HEK293 (cell line): Measurements from ENCODE around the gene GPBP1.
"Not testable (repeated sequence)": the region's sequence is repeated elsewhere in the genome, so short reads cannot be mapped to it uniquely, and the experiment has no call there.

Experiments
- CTCF ChIA-PET: fragments of 350-600 bp; formaldehyde crosslinking; extraction: SDS; loops from one replicate; lab custom pipeline; 2021; ENCODE audit warnings: antibody characterized with exemption; lab: Yijun Ruan, JAX
- POLR2A ChIA-PET: fragments of 300-600 bp; formaldehyde crosslinking; extraction: SDS; loops from one replicate; lab custom pipeline; 2020; ENCODE audit warnings: antibody characterized with exemption, inconsistent platforms; lab: Yijun Ruan, JAX
- H3K27ac ChIP-seq: fragments of 200-500 bp; sonication (Bioruptor generic); 2 replicates; pipeline ENCODE4 v1.5.1; 2014; ENCODE audit warnings: low read depth, low read length, control low read depth, inconsistent platforms; ENCODE audit errors: extremely low read depth
- H3K36me3 ChIP-seq, 2 experiments: fragments of 200-500 bp in 1 of 2; sonication (Bioruptor generic) in 1 of 2; 1 replicate in 1 of 2; 2 replicates in 1 of 2; pipeline ENCODE4 v1.5.1; 2014 to 2017; ENCODE audit warnings: inconsistent platforms in 2 of 2, low read length in 2 of 2; ENCODE audit not compliant: control insufficient read depth in 2 of 2, insufficient read depth in 1 of 2
- H3K4me1 ChIP-seq: fragments of 200-500 bp; sonication (Bioruptor generic); 2 replicates; pipeline ENCODE4 v1.5.1; 2014; ENCODE audit warnings: mild to moderate bottlenecking, low read length, inconsistent platforms; ENCODE audit not compliant: control insufficient read depth, insufficient read depth
- H3K4me3 ChIP-seq: 2 replicates; pipeline ENCODE4 v1.5.1; 2011; ENCODE audit warnings: low read depth, mild to moderate bottlenecking, control low read depth, low read length, moderate library complexity
- H3K9me3 ChIP-seq: fragments of 200-500 bp; sonication (Bioruptor generic); 2 replicates; pipeline ENCODE4 v1.5.1; 2014; ENCODE audit warnings: low read depth, low read length, inconsistent platforms; ENCODE audit not compliant: control insufficient read depth, insufficient read depth
- HIC1 ChIP-seq: fragments of 450-650 bp; formaldehyde crosslinking; IDR thresholded peaks from 2 replicates; pipeline ENCODE4 v1.5.1; 2016; ENCODE audit warnings: missing biosample characterization, missing genetic modification characterization
- HOXD13 ChIP-seq: sonication (generic); formaldehyde crosslinking; IDR thresholded peaks from 2 replicates; pipeline ENCODE4 v1.8.0; 2022; ENCODE audit warnings: missing genetic modification reagents, borderline replicate concordance
- MYNN ChIP-seq: fragments of 450-650 bp; formaldehyde crosslinking; IDR thresholded peaks from 2 replicates; pipeline ENCODE4 v1.5.1; 2016; ENCODE audit warnings: missing biosample characterization, missing genetic modification characterization, borderline replicate concordance
- PRDM1 ChIP-seq: fragments of 450-650 bp; formaldehyde crosslinking; IDR thresholded peaks from 2 replicates; pipeline ENCODE4; 2016; ENCODE audit warnings: missing biosample characterization, missing genetic modification characterization
- TCF7L2 ChIP-seq: IDR thresholded peaks from 2 replicates; pipeline ENCODE4 v1.6.1; 2011; ENCODE audit warnings: low read depth, mild to moderate bottlenecking, inconsistent platforms, low read length, moderate library complexity, borderline replicate concordance
- WT1 ChIP-seq: fragments of 450-650 bp; formaldehyde crosslinking; IDR thresholded peaks from 2 replicates; pipeline ENCODE4 v1.5.1; 2016; ENCODE audit warnings: missing biosample characterization, missing genetic modification characterization
- YY2 ChIP-seq: fragments of 450-650 bp; formaldehyde crosslinking; IDR thresholded peaks from 2 replicates; pipeline ENCODE4 v1.5.1; 2016; ENCODE audit warnings: missing biosample characterization, missing genetic modification characterization
- ZBTB26 ChIP-seq: fragments of 450-650 bp; formaldehyde crosslinking; optimal IDR thresholded peaks from 2 replicates; pipeline ENCODE3; 2016; ENCODE audit warnings: missing biosample characterization, mild to moderate bottlenecking, missing genetic modification characterization
- ZNF10 ChIP-seq: fragments of 450-650 bp; formaldehyde crosslinking; IDR thresholded peaks from 2 replicates; pipeline ENCODE4 v1.5.1; 2017; ENCODE audit warnings: missing biosample characterization, missing genetic modification characterization
- ZNF274 ChIP-seq, 2 experiments: fragments of 200-500 bp in 1 of 2; fragments of 450-650 bp in 1 of 2; sonication (Bioruptor generic) in 1 of 2; formaldehyde crosslinking in 1 of 2; IDR thresholded peaks; 2 replicates each; pipeline versions ENCODE4 v1.5.1 to v1.6.1; 2014 to 2016; ENCODE audit warnings: borderline replicate concordance in 1 of 2, inconsistent platforms in 1 of 2, low read length in 1 of 2, missing biosample characterization in 1 of 2, missing genetic modification characterization in 1 of 2
- ZNF354C ChIP-seq: fragments of 450-650 bp; formaldehyde crosslinking; IDR thresholded peaks from 2 replicates; pipeline ENCODE4 v1.5.1; 2016; ENCODE audit warnings: missing biosample characterization, missing genetic modification characterization, low read depth, borderline replicate concordance
- ZNF394 ChIP-seq: fragments of 450-650 bp; formaldehyde crosslinking; IDR thresholded peaks from 2 replicates; pipeline ENCODE4 v1.5.1; 2016; ENCODE audit warnings: missing biosample characterization, missing genetic modification characterization, mild to moderate bottlenecking, moderate library complexity, borderline replicate concordance
- ZNF473 ChIP-seq: fragments of 450-650 bp; formaldehyde crosslinking; IDR thresholded peaks from 2 replicates; pipeline ENCODE4 v1.5.1; 2017; ENCODE audit warnings: missing biosample characterization, missing genetic modification characterization
- ZNF501 ChIP-seq: fragments of 450-650 bp; formaldehyde crosslinking; IDR thresholded peaks from 2 replicates; pipeline ENCODE4 v1.5.1; 2016; ENCODE audit warnings: missing biosample characterization, missing genetic modification characterization
- ZNF600 ChIP-seq: fragments of 450-650 bp; formaldehyde crosslinking; IDR thresholded peaks from 2 replicates; pipeline ENCODE4 v1.5.1; 2016; ENCODE audit warnings: missing biosample characterization, missing genetic modification characterization
- ZNF791 ChIP-seq: fragments of 450-650 bp; formaldehyde crosslinking; IDR thresholded peaks from 2 replicates; pipeline ENCODE4 v1.5.1; 2016; ENCODE audit warnings: missing biosample characterization, missing genetic modification characterization
- TF ChIP-seq, protein P1 (sequence below): fragments of 450-650 bp; formaldehyde crosslinking; IDR thresholded peaks from 2 replicates; pipeline ENCODE4 v1.5.1; 2016; ENCODE audit warnings: missing biosample characterization, missing genetic modification characterization, borderline replicate concordance
- TF ChIP-seq, protein P2 (sequence below): fragments of 450-650 bp; formaldehyde crosslinking; IDR thresholded peaks from 2 replicates; pipeline ENCODE4 v1.5.1; 2016; ENCODE audit warnings: missing biosample characterization, missing genetic modification characterization
- TF ChIP-seq, protein P3 (sequence below): fragments of 450-650 bp; formaldehyde crosslinking; IDR thresholded peaks from 2 replicates; pipeline ENCODE4 v1.5.1; 2016; ENCODE audit warnings: missing biosample characterization, missing genetic modification characterization

Gene GPBP1

GRCh38 chr5:57177479-57178156, 3.8 kb downstream of the GPBP1 start (continued):
- TF ChIP-seq PRDM1 (tag by site-specific recombination) (peak; percentile 91), HOXD13 (no peak), ZNF501 (tag by site-specific recombination) (no peak), YY2 (tag by site-specific recombination) (no peak), ZNF10 (tag by site-specific recombination) (no peak), TCF7L2 (no peak), WT1 (tag by site-specific recombination) (no peak), ZNF394 (tag by site-specific recombination) (no peak), ZNF274 (IDR thresholded peaks at IDR 0.05; ENCODE audit: low read length) (no peak), ZNF274 (tag by site-specific recombination; IDR thresholded peaks at IDR 0.05; ENCODE audit: borderline replicate concordance) (no peak)
- TF ChIP-seq, protein P1, sequence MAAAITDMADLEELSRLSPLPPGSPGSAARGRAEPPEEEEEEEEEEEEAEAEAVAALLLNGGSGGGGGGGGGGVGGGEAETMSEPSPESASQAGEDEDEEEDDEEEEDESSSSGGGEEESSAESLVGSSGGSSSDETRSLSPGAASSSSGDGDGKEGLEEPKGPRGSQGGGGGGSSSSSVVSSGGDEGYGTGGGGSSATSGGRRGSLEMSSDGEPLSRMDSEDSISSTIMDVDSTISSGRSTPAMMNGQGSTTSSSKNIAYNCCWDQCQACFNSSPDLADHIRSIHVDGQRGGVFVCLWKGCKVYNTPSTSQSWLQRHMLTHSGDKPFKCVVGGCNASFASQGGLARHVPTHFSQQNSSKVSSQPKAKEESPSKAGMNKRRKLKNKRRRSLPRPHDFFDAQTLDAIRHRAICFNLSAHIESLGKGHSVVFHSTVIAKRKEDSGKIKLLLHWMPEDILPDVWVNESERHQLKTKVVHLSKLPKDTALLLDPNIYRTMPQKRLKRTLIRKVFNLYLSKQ (tag by site-specific recombination) = no peak
- TF ChIP-seq, protein P2, sequence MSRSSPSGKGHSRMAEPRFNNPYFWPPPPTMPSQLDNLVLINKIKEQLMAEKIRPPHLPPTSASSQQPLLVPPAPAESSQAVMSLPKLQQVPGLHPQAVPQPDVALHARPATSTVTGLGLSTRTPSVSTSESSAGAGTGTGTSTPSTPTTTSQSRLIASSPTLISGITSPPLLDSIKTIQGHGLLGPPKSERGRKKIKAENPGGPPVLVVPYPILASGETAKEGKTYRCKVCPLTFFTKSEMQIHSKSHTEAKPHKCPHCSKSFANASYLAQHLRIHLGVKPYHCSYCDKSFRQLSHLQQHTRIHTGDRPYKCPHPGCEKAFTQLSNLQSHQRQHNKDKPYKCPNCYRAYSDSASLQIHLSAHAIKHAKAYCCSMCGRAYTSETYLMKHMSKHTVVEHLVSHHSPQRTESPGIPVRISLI (tag by site-specific recombination) = peak; percentile 83

DNA sequence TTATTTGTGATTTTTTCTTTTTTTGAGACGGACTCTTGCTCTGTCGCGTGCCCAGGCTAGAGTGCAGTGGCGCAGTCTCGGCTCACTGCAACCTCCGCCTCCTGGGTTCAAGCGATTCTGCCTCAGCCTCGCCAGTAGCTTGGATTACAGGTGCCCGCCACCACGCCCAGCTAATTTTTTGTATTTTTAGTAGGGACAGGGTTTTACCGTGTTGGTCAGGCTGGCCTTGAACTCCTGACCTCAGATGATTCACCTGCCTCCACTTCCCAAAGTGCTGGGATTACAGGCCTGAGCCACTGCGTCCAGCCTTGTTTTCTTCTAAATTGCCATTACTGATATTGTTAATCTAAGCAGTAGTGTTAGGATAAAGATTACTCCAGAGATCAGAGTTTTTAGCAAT, 4.4 kb downstream of the GPBP1 start:
- H3K9me3 ChIP-seq, H3K27ac ChIP-seq, H3K4me1 ChIP-seq, POLR2A ChIA-PET: not testable (repeated sequence)
- CTCF ChIA-PET = interaction anchor here (0.6 kb wide), 1 partner anchor 915 kb away, joined by 3 read pairs; no protein-coding TSS in a partner anchor
- Histone ChIP-seq H3K4me3 (peak overlapping the region; percentile 95), H3K36me3 (peaks cover 3 to 29% of the 10 kb centered on the region in 2 experiments; a peak in 2 of 3 replicates)
- TF ChIP-seq ZBTB26 (tag by site-specific recombination) (peak; percentile 12), ZNF600 (peak; percentile 44; the same call in 1 of the 2 replicates)

DNA sequence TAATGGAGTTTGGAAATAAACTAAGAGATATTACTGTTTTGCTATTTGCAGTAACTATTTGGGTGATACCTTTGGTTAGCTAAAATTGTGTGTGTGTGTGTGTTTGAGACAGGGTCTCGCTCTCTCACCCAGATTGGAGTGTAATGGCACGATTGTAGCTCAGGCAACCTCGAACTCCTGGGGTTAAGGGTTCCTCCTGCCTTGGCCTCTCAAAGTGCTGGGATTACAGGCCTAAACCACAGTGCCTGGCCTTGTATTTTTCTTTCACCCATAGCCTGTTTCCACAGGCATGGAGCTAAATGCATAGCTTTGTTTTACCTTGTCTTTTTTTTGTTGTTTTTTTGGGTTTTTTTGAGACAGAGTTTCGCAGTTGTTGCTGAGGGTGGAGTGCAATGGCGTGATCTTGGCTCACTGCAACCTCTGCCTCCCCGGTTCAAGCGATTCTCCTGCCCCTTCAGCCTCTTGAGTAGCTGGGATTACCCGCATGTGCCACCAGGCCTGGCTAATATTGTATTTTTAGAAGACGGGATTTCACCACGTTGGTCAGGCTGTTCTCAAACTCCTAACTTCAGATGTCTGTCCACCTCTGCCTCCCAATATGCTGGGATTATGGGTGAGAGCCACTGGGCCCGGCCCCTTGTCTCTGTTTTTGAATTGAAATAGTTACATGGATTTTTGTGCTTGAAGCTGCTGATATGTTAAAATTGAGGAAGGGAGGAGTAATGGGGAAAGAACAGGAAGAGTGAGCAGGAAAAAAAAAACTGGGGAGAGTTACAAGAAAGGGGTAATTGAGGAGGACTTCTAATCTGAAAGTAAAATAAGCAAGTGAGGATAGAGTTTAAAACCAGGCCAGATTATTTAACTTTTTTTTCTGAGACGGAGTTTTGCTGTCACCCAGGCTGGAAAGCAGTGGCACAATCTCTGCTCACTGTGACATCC, 5.7 kb downstream of the GPBP1 start:
- peak overlapping the region; percentile 95 for H3K4me3 ChIP-seq
- peaks cover 3% of the 10 kb centered on the region; the same call in 1 of the 2 replicates for H3K4me1 ChIP-seq
- H3K27ac ChIP-seq = peak overlapping the region; percentile 38
- ChIA-PET POLR2A (no interaction called here), CTCF (interaction anchor here (1.4 kb wide), 1 partner anchor 11 kb away, joined by 6 read pairs; no protein-coding TSS in a partner anchor)
- peaks cover 11 to 37% of the 10 kb centered on the region in 2 experiments; a peak in 2 of 3 replicates for H3K36me3 ChIP-seq
- no peaks in the 10 kb centered on the region for H3K9me3 ChIP-seq
- TF ChIP-seq HIC1 = no peak
- TF ChIP-seq ZNF791 (tag by site-specific recombination) = no peak
- no peak for TF ChIP-seq ZNF354C
- TF ChIP-seq, protein P3, sequence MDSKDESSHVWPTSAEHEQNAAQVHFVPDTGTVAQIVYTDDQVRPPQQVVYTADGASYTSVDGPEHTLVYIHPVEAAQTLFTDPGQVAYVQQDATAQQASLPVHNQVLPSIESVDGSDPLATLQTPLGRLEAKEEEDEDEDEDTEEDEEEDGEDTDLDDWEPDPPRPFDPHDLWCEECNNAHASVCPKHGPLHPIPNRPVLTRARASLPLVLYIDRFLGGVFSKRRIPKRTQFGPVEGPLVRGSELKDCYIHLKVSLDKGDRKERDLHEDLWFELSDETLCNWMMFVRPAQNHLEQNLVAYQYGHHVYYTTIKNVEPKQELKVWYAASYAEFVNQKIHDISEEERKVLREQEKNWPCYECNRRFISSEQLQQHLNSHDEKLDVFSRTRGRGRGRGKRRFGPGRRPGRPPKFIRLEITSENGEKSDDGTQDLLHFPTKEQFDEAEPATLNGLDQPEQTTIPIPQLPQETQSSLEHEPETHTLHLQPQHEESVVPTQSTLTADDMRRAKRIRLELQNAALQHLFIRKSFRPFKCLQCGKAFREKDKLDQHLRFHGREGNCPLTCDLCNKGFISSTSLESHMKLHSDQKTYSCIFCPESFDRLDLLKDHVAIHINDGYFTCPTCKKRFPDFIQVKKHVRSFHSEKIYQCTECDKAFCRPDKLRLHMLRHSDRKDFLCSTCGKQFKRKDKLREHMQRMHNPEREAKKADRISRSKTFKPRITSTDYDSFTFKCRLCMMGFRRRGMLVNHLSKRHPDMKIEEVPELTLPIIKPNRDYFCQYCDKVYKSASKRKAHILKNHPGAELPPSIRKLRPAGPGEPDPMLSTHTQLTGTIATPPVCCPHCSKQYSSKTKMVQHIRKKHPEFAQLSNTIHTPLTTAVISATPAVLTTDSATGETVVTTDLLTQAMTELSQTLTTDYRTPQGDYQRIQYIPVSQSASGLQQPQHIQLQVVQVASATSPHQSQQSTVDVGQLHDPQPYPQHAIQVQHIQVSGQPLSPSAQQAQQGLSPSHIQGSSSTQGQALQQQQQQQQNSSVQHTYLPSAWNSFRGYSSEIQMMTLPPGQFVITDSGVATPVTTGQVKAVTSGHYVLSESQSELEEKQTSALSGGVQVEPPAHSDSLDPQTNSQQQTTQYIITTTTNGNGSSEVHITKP (tag by site-specific recombination) = 0 out of 2 replicates have a peak, but pooled peaks have one; percentile 30
- TF ChIP-seq MYNN (tag by site-specific recombination) = peak; percentile 28; the same call in 1 of the 2 replicates
- TF ChIP-seq ZNF473 = no peak
- peak; percentile 62; the same call in 1 of the 2 replicates for TF ChIP-seq PRDM1 (tag by site-specific recombination)
